ENCODE data around the gene B4GALT6. TPM values are rescaled to one million over a fixed set of nuclear protein-coding genes. Genes with fewer than 3 reads are reported as not detected.
A peak's percentile ranks its signal among the peaks of the same experiment; 100 is the strongest.

B4GALT6 gene
- total RNA-seq, 1 donor from 2014 or later, result 13.9 TPM

GRCh38 chr18:31651369-31651768 is 33.0 kb downstream of the B4GALT6 start:
- H3K27me3 Mint-ChIP-seq (ENCODE audit: unreplicated experiment), result no peaks in the 10 kb centered on the region
- no peaks in the 10 kb centered on the region for H3K36me3 Mint-ChIP-seq (ENCODE audit: unreplicated experiment)
- TF ChIP-seq CTCF (IDR thresholded peaks at IDR 0.05), result no peak
- H3K4me3 Mint-ChIP-seq (ENCODE audit: unreplicated experiment), result no peak overlapping the region
- peaks cover 38% of the 10 kb centered on the region for H3K4me1 Mint-ChIP-seq (ENCODE audit: unreplicated experiment)
- no peak for DNase-seq (ENCODE audit: extremely low spot score, unreplicated experiment)
- H3K9me3 Mint-ChIP-seq (ENCODE audit: unreplicated experiment), result no peaks in the 10 kb centered on the region
- no peak overlapping the region for H3K27ac Mint-ChIP-seq (ENCODE audit: unreplicated experiment)

- no peak for DNase-seq (ENCODE audit: extremely low spot score, unreplicated experiment)
Observed at GRCh38 chr18:31649978-31650719, 34.2 kb downstream of the B4GALT6 start.

GRCh38 chr18:31649449-31649848 is 34.9 kb downstream of the B4GALT6 start:
- no peak overlapping the region for H3K27ac Mint-ChIP-seq (ENCODE audit: unreplicated experiment)
- no peaks in the 10 kb centered on the region for H3K36me3 Mint-ChIP-seq (ENCODE audit: unreplicated experiment)
- no peaks in the 10 kb centered on the region for H3K9me3 Mint-ChIP-seq (ENCODE audit: unreplicated experiment)
- H3K27me3 Mint-ChIP-seq (ENCODE audit: unreplicated experiment), result no peaks in the 10 kb centered on the region
- DNase-seq (ENCODE audit: extremely low spot score, unreplicated experiment), result no peak
- no peak overlapping the region for H3K4me3 Mint-ChIP-seq (ENCODE audit: unreplicated experiment)
- H3K4me1 Mint-ChIP-seq (ENCODE audit: unreplicated experiment), result peaks cover 42% of the 10 kb centered on the region
- TF ChIP-seq CTCF (IDR thresholded peaks at IDR 0.05), result no peak

More at GRCh38 chr18:31649978-31650719, 34.2 kb downstream of the B4GALT6 start:
- H3K4me1 Mint-ChIP-seq (ENCODE audit: unreplicated experiment), result peaks cover 42% of the 10 kb centered on the region
- TF ChIP-seq CTCF (IDR thresholded peaks at IDR 0.05), result no peak
- no peaks in the 10 kb centered on the region for H3K27me3 Mint-ChIP-seq (ENCODE audit: unreplicated experiment)
- H3K36me3 Mint-ChIP-seq (ENCODE audit: unreplicated experiment), result no peaks in the 10 kb centered on the region
- no peak overlapping the region for H3K4me3 Mint-ChIP-seq (ENCODE audit: unreplicated experiment)
- no peak overlapping the region for H3K27ac Mint-ChIP-seq (ENCODE audit: unreplicated experiment)
- no peaks in the 10 kb centered on the region for H3K9me3 Mint-ChIP-seq (ENCODE audit: unreplicated experiment)

GRCh38 chr18:31648966-31649429 is 35.4 kb downstream of the B4GALT6 start:
- H3K27ac Mint-ChIP-seq (ENCODE audit: unreplicated experiment), result peak overlapping the region; percentile 54

More at GRCh38 chr18:31648966-31649429, 35.4 kb downstream of the B4GALT6 start:
- H3K4me1 Mint-ChIP-seq (ENCODE audit: unreplicated experiment), result peaks cover 42% of the 10 kb centered on the region
- no peaks in the 10 kb centered on the region for H3K36me3 Mint-ChIP-seq (ENCODE audit: unreplicated experiment)
- no peak for TF ChIP-seq CTCF (IDR thresholded peaks at IDR 0.05)
- H3K4me3 Mint-ChIP-seq (ENCODE audit: unreplicated experiment), result no peak overlapping the region
- DNase-seq (ENCODE audit: extremely low spot score, unreplicated experiment), result no peak
- H3K27me3 Mint-ChIP-seq (ENCODE audit: unreplicated experiment), result no peaks in the 10 kb centered on the region
- no peaks in the 10 kb centered on the region for H3K9me3 Mint-ChIP-seq (ENCODE audit: unreplicated experiment)

Data from osteocyte (in vitro differentiated cells).